ENCODE data around the gene ACKR2. TPM values are rescaled to one million over a fixed set of nuclear protein-coding genes. Genes with fewer than 3 reads are reported as not detected.

ACKR2 gene
- total and polyA plus RNA-seq, 2 donors (not counting 3 experiments of a cell fraction or from before 2014, with no cell fraction given), result 0.01 TPM; not detected in 1

- ChIA-PET CTCF (interaction anchor here (1.5 to 3.0 kb wide), 2 partner anchors 18 to 190 kb away, joined by 3 to 13 read pairs; no protein-coding TSS in a partner anchor), POLR2A (no interaction called here)
- H3K79me2 ChIP-seq (ENCODE audit: control insufficient read depth, insufficient read depth, low read length), result no peaks in the 10 kb centered on the region
- H3K9me3 ChIP-seq (replicated peaks; ENCODE audit: control insufficient read depth, insufficient read depth, low read length), result no peaks in the 10 kb centered on the region
- H3K4me3 ChIP-seq (replicated peaks in 1 of 3; ENCODE audit: insufficient read depth in 1 of 3, low read depth in 1 of 3, low read length in 3 of 3), result no peak overlapping the region
- DNase-seq (ENCODE audit: low read depth, low spot score) (no peak), FAIRE-seq (no peak)
- H3K27me3 ChIP-seq (ENCODE audit: control insufficient read depth in 2 of 2, insufficient read depth in 2 of 2, low read length in 2 of 2), result peaks cover 0 to 2% of the 10 kb centered on the region in 2 experiments
- H2AFZ ChIP-seq (ENCODE audit: low read depth, low read length), result no peak overlapping the region
- H3K36me3 ChIP-seq (ENCODE audit: control insufficient read depth in 2 of 2, extremely low read depth in 1 of 2, insufficient read depth in 2 of 2, low read length in 2 of 2), result no peaks in the 10 kb centered on the region
- dilution Hi-C loops (cut with MboI; ENCODE audit: extremely low pct_ligation_motif_present, low sequenced_read_pairs) (no loop called here), intact Hi-C loops (cut with micrococcal nuclease) (no loop called here)
- TF ChIP-seq GATA2 (IDR thresholded peaks at IDR 0.05; ENCODE audit: insufficient read depth, insufficient read length, low read depth, low read length) (no peak), CTCF (IDR thresholded peaks at IDR 0.05; ENCODE audit: extremely low read depth in 1 of 2, insufficient read depth in 1 of 2, low read depth in 1 of 2, low read length in 2 of 2) (no peak), POLR2AphosphoS5 (IDR thresholded peaks at IDR 0.05; ENCODE audit: insufficient read depth, low read depth, low read length) (no peak), MAX (IDR thresholded peaks at IDR 0.05; ENCODE audit: insufficient read depth, insufficient read length) (no peak), MYC (IDR thresholded peaks at IDR 0.05; ENCODE audit: low read depth, low read length) (no peak), POLR2A (IDR thresholded peaks at IDR 0.05; ENCODE audit: low read depth, low read length) (no peak)
- H3K9me1 ChIP-seq (replicated peaks; ENCODE audit: control insufficient read depth, extremely low read depth, insufficient read depth, low read length), result no peaks in the 10 kb centered on the region
- H3K4me1 ChIP-seq (ENCODE audit: control insufficient read depth, extremely low read depth, insufficient read depth, low read length), result no peaks in the 10 kb centered on the region
- H3K27ac ChIP-seq (ENCODE audit: insufficient read depth, low read depth, low read length), result no peak overlapping the region
- H3K9ac ChIP-seq (replicated peaks; ENCODE audit: extremely low read depth, insufficient read depth, low read length), result no peak overlapping the region
- H4K20me1 ChIP-seq (replicated peaks; ENCODE audit: control insufficient read depth, extremely low read depth, insufficient read depth, low read length), result no peaks in the 10 kb centered on the region
- no peak overlapping the region for H3K4me2 ChIP-seq (ENCODE audit: insufficient read depth, low read length)
- no TSS peak for BruUV-seq (replicated peaks)
These were observed 47.1 kb upstream of the ACKR2 start for GRCh38 chr3:42762046-42762724.

All from endothelial cell of umbilical vein (primary cell).